GM18502 (cell line): Measurements from ENCODE around the gene RETREG1.
"Not testable (repeated sequence)": the region's sequence is repeated elsewhere in the genome, so short reads cannot be mapped to it uniquely, and the experiment has no call there.

Source experiments
- ATAC-seq: cut with Tn5 transposase; IDR thresholded peaks from one replicate; pipeline ENCODE4 v1.9.1; 2021; ENCODE audit warnings: mild to moderate bottlenecking; ENCODE audit not compliant: unreplicated experiment, poor library complexity

Gene RETREG1

GRCh38 chr5:16561660-16562059 is 55.1 kb downstream of the RETREG1 start:
- ATAC-seq: no peak

GRCh38 chr5:16559702-16560101 is 57.1 kb downstream of the RETREG1 start:
- no peak for ATAC-seq

- no peak for ATAC-seq
Measured at GRCh38 chr5:16558984-16559629, 57.7 kb downstream of the RETREG1 start.

DNA sequence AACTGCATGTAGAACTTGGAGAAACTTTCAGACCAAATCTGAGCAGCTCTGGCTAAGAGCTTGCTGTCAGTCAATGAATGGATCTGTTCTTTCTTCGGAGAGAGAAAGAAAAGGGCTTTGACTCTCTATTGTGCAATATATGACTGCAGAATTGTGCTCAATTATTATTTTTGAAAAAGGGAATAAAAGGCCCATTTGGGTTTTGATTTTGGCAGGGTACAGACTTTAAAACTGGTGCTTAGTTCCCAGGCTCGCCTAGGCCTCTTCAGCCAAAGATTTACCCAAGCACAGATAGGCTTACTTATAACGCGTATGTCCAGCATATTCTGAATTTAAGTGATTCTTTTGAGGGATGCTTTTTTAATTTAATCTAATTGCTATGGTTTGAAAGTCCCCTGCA is 59.3 kb downstream of the RETREG1 start:
- ATAC-seq: no peak

- no peak for ATAC-seq
Measured at GRCh38 chr5:16554110-16554509, 62.7 kb downstream of the RETREG1 start.

GRCh38 chr5:16552666-16553343 is 64.0 kb downstream of the RETREG1 start:
- ATAC-seq: peak; percentile 87

GRCh38 chr5:16551628-16552027 is 65.2 kb downstream of the RETREG1 start:
- no peak for ATAC-seq

DNA sequence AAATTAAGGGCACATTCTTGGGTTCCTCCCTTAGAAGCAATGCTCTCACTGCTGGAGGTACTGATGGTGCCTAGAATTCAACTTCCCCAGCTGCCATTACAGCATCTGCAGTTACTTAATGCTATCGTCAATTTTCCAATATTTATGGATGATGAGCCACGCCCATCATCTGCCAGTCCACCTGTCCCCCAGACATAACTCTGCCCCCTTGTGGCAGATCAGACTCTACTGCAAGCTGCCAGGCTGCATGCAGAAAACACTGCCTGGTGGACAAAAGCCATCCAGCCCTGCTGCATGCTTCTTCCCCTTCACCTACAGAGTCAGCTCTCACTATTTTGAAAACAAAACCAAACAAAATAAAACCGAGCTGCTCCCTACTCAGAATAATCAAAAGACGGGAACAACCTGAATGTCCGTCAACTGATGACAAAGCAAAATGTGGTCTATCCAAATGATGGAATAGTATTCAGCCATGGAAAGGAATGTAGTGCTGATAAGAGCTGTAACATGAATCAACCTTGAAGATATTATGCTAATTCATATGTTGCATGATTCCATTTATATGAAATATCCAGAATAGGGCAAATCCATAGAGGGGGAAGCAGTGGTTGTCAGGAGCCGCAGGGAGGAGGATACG is 66.4 kb downstream of the RETREG1 start:
- ATAC-seq: peak; percentile 84

- ATAC-seq: no peak
Measured at GRCh38 chr5:16549491-16550206, 67.1 kb downstream of the RETREG1 start.

DNA sequence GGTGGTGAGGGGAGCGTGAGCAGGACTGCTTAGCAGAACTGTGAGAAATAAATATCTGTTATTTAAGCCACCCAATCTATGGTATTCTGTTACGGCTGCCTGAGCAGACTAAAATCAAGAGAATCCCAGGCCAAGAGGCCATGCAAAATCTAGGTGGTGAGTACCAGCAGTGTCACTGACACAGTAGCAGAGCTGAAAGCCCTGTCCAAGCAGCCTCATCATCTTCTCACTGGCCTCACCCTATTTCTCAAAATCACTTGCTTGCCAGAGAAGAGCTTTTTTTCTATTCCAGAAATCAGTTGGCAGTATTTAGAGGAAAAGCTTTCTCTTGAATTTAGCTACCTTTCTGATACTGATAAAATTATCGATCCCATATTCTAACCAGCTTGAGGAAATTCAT is 68.0 kb downstream of the RETREG1 start:
- ATAC-seq: no peak

DNA sequence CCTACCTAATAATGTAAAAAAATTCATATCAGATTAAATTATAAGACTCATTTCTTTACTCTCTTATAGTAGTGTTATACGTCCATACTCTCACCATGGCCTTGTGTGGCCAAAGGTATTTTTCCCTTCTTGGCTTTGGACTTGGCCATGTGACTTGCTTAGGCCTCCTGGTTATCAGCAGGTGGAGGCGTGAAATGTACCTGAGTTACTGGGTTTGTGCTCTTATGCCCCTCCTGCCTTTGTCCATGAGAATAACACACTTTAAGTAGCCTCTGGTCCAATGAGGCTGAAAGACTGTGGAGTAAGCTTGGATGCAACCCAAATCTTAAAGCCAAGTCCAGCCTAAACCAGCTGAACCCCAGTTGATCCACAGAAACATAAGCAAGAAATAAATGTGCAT is 68.7 kb downstream of the RETREG1 start:
- no peak for ATAC-seq

- no peak for ATAC-seq
Measured at GRCh38 chr5:16547200-16547842, 69.5 kb downstream of the RETREG1 start.

DNA sequence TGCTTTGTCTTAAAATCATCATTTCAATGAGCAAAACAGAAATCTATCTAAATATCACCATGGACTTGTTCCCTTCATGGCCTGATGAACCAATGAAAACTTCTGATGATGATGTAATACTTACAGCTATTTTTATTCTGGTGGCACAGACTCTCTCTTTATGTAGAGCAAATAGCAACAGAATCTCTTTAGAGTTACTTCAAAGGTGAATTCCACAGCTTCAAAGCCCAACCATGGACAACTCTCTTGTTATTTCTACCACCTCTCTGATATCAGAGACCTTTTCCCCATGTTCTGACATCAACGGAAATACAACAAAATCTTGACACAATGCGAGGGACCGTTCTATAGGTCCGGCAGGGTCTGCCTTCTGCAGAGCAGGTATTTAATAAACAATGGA is 70.1 kb downstream of the RETREG1 start:
- ATAC-seq: no peak

DNA sequence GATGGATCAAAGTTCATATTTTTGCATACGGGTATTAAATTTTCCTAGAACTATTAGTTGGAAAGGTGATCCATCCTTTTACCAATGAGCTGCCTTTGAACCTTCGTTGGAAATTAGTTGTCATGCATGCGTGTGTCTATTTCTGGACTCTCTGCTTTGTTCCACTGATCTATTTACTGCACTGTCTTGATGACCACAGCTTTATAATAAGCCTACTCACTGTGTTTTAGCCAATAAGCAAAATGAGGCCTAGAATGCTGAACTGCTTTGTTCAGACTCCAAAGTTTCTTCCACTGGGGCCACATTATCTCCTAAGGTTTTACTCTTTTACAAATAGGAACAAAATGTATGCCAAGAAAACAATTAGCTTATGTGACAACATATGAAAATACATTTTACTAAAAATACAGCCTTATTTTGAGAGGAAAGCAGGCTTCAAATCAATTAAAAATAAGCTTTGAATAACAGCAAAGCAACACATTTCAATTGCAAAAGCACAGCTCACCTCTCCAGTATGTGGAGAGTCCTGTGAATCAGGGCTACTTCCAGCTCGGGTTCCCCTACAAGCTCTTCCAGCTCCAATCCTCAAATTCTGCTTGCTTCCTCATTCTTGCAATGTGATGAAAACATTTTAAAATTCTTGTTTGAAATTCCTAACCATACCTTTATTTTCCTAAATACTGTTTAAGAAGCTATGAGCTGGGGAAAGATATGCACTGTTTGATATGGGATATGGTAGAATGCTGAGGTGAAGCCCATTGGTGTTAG is 72.0 kb downstream of the RETREG1 start:
- no peak for ATAC-seq

- not testable (repeated sequence) for ATAC-seq
Measured at GRCh38 chr5:16543206-16543605, 73.6 kb downstream of the RETREG1 start.

- ATAC-seq: no peak
Measured at GRCh38 chr5:16542236-16542635, 74.6 kb downstream of the RETREG1 start.

DNA sequence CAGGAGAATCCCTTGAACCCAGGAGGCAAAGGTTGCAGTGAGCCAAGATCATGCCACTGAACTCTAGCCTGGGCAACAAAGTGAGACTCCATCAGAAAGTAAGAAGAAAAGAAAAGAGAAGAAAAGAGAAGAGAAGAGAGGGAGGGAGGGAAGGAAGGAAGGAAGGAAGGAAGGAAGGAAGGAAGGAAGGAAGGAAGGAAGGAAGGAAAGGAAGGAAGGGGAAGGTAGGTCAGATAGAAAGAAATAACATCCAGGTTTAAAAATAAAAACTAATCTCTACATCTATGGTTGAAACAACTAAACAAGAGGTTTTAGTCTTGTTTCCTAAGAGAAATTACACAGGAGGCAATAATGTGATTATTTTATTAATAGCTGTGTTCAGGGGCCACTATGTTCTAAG is 75.2 kb downstream of the RETREG1 start:
- ATAC-seq: not testable (repeated sequence)

DNA sequence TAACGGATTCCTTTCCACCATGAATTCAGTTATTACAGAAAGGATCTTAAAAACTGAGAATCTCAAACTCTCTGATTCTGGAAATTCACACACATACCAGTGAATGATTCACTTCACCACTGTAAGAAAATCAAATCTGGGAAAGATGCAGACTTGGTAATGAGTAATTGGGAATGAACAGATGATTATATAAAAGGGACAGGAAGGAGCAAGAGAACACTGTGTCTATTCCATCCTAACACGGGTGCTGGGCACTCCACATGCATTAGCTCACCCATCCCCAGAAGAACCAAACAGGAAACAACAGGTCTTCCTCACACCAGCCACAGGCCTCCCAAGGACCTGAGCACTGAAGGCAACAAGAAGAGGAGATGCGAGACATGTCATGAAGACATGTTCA is 76.4 kb downstream of the RETREG1 start:
- ATAC-seq: no peak

- ATAC-seq: no peak
Measured at GRCh38 chr5:16539169-16539666, 77.6 kb downstream of the RETREG1 start.

DNA sequence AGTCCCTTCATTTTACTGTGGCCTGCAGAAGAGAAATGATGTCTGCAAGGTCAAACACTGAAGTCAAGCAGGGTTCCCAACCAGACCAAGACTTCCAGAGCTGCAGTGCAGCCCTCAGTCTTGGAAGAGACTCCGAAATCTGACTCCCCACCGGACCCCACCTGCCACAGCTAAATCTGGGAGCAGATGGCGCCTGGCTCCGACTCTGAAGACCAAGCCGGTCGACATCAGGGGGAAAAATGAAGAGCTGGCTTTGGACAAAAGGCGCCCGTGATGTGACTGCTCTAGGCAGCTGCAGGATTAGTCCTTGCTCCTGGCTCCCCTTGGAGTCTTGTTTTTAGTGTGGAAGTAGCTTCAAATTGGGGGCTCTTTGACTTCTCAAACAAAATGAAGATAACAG is 78.8 kb downstream of the RETREG1 start:
- ATAC-seq: no peak
